Right ventricle myocardium inferior (tissue), 1 donor: ENCODE measurements around the gene CYP46A1. TPM values are rescaled to one million over a fixed set of nuclear protein-coding genes. Genes with fewer than 3 reads are reported as not detected.
"Not testable (repeated sequence)": the region's sequence is repeated elsewhere in the genome, so short reads cannot be mapped to it uniquely, and the experiment has no call there.

Experiments used
- ATAC-seq: fragments of 200-7000 bp; cut with Tn5 transposase; one replicate; pipeline ENCODE4 v1.9.1; 2020; ENCODE audit warnings: mild to moderate bottlenecking, moderate library complexity
- DNase-seq: peaks from one replicate; pipeline ENCODE4 v3.0.0; 2021; ENCODE audit errors: missing footprints
- intact Hi-C: fragments of 100-400 bp; cut with DNase I; formaldehyde crosslinking; loops from one replicate; pipeline ENCODE4 v1.11.0; 2022
- long read RNA-seq: library from polyadenylated mRNA; unstranded; transcript quantifications from one replicate; pipeline ENCODE4 v2.0.0, GENCODE V29; 2021
- total RNA-seq: library from RNA; stranded (reverse); fragmentation: NEBNext Ultra II Directional; extraction: Animal tissue kit (Norgen Biotek cat#: 25700); gene quantifications from one replicate; pipeline ENCODE4 v1.2.1, GENCODE V29; 2021
- donor health status: DM: no; HTN: yes; CAD: no; lungs with severe emphysema.

The CYP46A1 gene
- total RNA-seq: 2.2 TPM
- long read RNA-seq, partial matches to known transcripts: 0 of 2 reads
- long read RNA-seq, other reads (novel, unspliced or antisense): 2 of 2 reads

DNA sequence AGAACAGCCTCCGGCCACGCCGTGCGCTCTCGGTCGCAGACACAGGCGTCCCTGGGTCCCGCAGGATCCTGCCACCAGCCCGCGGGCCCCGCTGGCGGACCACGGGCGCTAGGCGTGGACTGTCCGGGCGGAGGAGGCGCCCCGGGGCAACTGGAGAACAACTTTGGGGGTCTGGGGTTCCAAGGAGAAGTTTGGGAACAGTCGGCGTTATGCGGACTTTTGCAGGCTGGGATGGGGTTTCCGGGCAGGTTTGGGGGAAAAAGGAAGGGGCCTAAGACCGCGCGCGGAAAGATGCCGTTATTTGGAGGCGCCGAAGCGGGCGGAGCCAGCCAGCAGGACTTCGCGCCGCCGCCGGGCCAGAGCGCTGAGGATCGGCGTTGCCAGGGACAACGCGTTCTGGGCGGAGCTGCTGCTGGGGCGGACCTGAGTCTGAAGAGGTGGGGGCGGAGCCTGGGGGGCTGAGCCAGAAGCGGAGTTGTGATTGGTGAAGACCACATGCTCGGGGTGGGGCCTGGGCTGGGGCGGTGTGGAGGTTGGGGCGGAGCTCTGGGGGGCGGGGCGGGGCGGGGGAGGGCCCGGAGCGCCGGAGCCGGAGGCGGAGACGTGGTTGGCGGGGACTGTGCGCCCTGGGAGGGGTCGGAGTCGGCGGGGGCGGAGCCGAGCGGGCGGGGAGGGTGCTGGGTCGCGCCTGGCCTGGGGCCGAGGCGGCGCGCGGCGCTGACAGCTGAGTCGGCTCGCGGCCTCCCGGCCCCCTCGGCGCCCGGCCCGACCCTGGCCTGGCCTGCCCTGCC is at the start of gene CYP46A1:
Gene CYP46A1 (plus strand): TSS at position 680 of the 791 bp plus-strand sequence. CDS start 120 bp downstream, outside the sequence.
- peak; percentile 99 for DNase-seq
- ATAC-seq: peak; percentile 98
- intact Hi-C loops: loop anchor here (2.0 kb wide), 1 partner anchor 201 kb away; no protein-coding TSS in a partner anchor

DNA sequence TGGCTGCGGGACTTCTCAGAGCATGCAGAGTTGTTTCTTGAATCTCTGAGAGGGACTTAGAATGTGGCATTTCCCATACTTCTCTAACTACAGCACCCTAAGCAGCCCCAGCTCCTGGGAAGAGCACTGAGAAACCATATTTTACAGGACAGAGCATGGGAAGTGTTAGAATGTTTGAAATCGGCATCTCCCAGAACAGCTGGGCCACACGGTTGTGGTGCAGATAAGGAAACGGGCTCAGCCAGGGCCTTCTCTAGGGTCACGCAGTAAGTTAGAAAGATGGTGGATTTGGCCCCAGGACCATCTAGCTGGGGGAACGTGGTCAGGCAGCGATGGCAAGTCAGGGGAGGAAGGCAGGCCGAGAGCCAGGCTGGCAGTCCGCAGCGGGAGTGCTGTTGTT is 49.7 kb upstream of the CYP46A1 start:
- DNase-seq (no peak), ATAC-seq (no peak)
- intact Hi-C loops: no loop called here

DNA sequence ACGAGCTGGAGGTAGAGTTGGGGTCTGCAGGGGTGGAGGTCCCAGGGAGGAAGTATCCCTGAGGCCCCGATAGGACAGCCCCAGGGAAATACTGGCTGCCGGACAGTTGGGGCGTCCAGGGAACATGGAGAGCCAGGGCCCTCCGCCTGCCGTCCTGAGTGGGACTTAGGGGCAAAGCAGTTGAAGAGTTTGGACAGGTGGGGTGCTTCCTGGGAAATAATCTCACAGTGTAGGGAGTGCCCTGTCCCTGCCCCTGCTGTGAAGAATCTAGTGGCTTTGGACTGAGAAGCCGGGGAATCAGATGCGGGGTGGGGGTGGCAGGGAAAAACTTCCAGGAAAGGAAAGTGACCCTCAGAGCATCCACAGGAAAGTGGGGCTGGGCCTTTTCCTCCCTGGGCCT is 49.0 kb upstream of the CYP46A1 start:
- intact Hi-C loops: no loop called here
- ATAC-seq: no peak
- no peak for DNase-seq

DNA sequence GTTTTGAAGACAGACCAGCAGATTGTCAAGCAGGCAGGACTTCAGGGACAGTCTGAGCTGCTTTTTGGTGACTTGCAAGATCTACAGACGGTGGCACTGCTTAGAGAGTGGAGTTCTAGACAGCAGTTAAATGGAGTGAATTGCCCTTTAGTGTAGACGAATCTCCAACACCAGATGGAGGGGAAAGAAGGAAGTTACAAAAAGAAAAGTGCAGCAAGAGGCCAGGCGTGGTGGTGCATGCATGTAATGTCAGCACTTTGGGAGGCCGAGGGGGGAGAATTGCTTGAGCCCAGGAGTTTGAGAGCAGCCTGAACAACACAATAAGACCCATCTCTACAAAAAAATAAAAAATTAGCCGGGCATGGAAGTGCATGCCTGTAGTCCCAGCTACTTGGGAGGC is 47.6 kb upstream of the CYP46A1 start:
- DNase-seq: no peak
- intact Hi-C loops: no loop called here
- ATAC-seq: no peak

DNA sequence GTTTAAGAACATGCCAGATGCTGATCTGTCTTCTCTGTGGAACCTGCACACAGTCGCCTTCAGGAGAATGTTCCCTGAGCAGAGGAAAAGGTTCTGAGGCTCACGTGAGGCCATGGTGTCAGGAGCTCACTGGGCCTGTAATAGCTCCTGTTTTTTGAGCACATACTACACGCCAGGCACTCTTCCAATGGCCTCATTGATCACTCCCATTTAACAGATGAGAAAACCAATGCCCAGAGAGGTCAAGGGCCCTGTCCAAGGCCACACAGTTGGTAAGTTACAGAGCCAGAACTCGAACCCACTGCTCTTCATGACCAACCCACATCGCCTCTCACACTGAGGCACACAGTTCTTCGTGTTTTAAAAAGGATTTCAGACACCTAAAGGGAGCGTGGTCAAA is 46.5 kb upstream of the CYP46A1 start:
- no peak for DNase-seq
- ATAC-seq: no peak
- intact Hi-C loops: no loop called here

DNA sequence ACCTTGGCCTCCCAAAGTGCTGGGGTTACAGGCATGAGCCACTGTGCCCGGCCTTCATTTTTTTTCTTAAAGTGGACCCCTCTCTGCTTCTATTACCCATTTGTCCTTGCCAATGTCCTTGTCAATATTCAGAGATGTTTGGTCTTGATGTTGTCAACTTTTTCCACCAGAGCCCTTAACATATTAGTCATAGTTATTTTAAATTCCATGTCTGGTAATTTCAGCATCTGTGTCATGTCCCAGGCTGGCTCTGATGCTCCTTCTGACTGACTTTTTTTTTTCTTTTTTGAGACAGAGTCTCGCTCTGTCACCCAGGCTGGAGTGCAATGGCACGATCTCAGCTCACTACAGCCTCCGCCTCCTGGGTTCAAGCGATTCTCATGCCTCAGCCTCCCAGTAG is 41.3 kb upstream of the CYP46A1 start:
- intact Hi-C loops, DNase-seq, ATAC-seq: not testable (repeated sequence)

DNA sequence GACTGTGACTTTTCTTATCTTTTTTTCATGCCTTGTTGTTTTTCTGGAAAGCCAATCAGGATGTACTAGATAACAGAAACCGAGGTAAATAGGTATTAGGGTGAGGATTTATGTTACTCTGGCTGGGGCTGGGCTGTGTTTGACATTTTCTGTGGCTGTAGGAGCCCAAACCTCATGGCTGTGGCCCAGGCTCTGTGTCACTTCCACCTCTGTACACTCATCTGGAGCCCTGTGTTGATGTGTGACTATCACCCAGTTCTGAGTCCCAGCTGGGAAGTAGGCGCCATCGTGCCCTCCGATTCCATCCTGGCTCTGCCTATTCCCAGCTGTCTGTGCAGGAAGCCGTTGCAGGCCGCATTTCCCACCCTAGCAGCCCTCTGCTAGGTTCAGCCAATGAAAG is 40.8 kb upstream of the CYP46A1 start:
- no peak for DNase-seq
- intact Hi-C loops: no loop called here
- ATAC-seq: no peak

DNA sequence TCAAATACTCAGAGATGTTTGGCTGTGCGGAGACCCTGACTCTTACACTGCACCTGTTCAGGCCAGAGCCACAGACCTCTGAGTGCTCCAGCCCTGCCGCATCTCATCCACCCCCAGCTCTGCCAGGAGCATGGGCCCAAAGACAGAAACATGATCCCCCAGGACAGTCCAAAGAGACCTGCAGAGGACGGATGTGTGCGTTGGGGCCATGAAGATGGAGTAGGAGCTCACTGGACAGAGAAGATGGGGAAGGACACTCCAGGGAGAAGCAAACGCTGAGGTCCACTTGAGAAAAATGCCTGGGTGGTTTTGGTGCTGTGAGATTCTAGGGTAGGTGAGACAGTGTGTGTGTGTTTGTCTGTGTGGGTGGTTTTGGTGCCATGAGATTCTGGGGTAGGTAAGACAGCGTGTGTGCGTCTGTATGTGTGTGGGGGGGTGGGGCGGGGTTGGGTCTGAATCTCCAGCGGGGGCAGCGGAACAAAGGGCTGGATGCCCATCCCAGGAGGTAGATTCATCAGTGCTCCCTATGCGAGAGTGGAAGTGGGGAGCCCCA is 40.0 kb upstream of the CYP46A1 start:
- ATAC-seq (no peak), DNase-seq (no peak)
- intact Hi-C loops: no loop called here

DNA sequence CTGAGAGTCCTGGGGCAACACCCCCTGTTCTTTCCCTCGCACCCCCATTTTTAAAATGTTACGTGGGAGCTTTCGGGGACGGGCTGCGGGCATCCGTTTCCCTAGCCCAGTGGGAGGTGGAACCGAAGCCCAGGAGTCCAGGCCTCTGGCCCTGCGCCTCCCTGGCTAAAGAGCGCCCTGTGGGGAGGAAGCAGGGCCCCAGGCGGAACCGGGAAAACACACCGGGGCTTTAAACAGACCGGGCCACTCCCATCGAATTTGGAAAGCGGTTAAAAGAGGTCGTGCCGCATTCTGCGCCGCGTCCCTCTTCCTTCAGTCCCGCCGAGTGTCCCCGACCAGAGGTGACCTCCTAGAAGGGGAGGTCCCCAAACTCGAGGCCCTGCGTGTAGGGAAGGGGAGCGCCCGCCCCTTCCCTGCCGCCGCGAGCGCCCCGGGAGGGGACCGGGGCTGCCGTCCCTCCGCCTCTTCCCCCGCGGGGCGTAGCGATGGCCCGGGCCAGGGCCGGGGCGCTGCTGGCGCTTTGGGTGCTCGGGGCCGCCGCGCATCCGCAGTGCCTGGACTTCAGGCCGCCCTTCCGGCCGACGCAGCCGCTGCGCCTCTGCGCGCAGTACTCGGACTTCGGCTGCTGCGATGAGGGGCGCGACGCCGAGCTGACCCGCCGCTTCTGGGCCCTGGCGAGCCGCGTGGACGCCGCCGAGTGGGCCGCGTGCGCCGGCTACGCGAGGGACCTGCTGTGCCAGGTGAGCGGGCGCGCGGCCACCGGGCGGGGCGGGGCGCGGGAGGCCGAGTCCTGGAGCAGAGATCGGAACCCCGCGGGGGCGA is 39.2 kb upstream of the CYP46A1 start, which contains the start of gene HHIPL1:
Gene HHIPL1 (plus strand): TSS at position 407 of the 822 bp plus-strand sequence. CDS start 79 bp downstream, at position 486.
- intact Hi-C loops: no loop called here
- ATAC-seq: peak; percentile 65
- DNase-seq: peak; percentile 65

DNA sequence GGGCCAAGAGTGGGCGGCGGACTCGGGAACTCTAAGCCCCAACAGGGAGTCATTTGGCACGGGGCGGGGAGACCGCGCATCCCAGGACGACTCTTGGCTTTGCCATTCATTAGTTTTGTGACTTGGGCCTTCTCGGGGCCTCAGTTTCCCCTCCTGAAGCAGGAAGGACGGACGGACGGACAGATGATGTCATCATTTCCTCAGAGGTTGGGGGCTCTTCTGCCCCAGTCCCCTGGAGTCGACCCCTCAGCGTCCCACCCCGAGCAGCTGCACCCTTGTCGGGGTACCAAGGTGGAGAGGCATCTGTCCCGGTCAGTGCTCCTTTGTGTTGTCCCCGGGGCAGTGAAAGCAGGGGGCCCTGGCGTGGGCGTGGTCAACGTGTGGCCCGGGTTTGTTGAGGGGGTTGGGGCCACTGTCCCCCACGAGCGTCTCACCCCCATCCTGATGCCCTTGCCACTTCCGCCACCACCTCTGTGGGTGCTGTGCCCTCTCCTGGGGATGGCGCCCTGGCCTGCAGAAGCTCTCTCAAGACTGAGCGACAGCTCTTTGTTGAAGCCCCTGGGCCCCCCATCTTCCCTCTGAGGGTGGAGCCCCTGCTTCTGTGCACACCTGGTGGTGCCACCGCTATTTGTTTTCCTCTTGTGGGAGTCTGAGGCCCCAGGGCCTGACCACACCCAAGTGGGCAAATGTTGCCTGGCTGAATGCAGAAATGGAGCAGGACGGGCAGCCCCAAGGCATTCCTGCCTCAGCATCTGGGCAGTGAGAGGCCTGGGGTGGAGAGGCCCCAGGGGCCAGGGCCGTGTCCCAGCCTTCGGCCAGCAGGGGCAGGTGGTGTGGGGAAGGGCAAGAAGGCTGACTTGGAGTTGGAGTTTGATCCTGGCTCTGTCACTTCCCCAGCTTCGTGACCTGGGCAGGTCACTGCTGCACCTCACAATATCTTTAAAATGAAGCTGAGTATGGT is 38.3 kb upstream of the CYP46A1 start:
- peak; percentile 48 for DNase-seq
- ATAC-seq: no peak
- intact Hi-C loops: no loop called here

DNA sequence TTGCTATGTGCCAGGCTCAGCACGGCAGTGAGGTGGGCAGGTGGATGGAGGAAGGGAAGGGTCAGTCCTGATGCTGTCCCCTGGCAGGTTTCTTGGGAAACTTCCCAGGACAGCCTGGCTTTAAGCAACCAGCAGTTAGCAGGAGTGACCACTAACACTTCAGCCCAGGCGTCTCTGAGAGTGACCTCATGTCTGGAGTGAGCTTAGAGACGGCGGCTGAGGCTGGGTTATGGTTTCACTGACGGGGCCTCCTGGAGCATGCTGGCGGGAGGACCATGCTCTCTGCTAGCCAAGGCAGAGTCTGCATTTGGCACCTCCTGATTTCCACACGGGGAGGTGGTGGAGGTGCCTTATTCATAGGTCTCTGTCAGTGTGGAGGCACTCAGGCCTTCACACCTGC is 36.7 kb upstream of the CYP46A1 start:
- ATAC-seq (no peak), DNase-seq (peak; percentile 63)
- intact Hi-C loops: no loop called here

DNA sequence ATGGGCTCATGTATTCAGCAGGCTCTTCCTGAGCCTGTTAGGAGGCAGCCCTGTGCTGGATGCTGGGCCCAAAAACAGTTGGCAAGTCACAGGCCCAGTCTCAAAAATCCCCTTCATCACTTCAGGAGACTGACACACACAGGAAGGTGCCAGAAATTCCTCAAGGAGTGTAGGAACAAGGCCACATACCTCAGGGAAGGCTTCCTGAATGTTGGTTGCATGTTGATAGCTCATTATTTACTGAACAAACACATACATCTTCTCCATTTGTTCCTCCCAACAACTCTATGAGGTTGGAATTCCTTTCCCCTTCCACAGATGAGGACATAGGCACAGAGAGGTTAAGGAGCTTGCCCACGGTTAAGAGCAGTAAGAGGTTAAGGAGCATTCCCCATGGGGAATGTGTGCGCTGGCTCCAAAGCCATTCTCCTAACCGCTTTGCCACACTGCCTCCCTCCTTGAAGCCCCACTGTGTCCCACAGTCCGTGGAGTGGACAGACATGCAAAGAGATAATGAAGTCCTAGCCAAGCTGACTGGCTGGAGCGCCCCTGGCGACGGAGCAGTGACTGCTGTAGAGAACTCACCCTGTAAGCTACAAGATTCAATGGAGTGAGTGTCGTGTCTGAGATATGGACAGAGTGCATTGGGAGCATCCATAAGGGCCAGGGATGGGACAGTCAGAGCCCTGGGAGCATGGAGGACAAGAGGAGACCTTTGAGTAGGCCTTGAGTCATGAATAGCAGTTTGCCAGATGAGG is 35.9 kb upstream of the CYP46A1 start:
- DNase-seq: peak; percentile 46
- ATAC-seq: no peak
- intact Hi-C loops: no loop called here

DNA sequence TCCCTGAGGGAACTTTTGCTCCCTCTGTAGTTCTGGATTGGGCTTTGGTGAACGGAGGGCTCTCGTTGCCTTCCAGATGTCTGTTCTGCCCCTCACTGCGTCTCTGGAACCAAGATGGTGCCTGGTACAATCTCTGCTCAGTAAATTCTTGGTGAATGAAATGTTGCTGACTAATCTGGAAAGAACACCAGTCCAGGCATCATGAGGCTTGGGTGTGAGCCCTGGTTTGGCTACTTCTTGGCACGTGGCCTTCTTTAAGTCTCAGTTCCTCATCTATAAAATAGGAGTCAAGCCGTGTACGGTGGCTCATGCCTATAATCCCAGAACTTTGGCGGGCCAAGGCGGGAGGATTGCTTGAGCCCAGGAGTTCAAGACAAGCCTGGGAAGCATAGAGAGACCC is 34.9 kb upstream of the CYP46A1 start:
- intact Hi-C loops: no loop called here
- DNase-seq: peak; percentile 45
- no peak for ATAC-seq

DNA sequence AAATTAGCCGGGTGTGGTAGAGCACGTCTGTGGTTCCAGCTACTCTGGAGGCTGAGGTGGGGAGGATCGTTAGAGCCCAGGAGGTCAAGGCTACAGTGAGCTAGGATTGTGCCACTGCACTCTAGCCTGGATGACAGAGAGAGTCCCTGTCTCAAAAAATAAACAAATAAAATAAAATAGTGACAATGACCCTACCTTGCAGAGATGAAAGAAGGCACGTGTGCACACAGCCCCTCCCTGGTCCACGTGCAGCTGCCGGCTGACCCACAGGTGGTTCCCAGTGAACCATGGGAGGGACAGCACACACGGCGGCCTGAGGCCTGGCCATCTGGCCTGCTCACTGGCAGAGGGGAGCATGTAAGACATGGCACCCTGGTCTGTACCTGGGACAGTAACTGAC is 34.5 kb upstream of the CYP46A1 start:
- ATAC-seq (no peak), DNase-seq (no peak)
- intact Hi-C loops: no loop called here

DNA sequence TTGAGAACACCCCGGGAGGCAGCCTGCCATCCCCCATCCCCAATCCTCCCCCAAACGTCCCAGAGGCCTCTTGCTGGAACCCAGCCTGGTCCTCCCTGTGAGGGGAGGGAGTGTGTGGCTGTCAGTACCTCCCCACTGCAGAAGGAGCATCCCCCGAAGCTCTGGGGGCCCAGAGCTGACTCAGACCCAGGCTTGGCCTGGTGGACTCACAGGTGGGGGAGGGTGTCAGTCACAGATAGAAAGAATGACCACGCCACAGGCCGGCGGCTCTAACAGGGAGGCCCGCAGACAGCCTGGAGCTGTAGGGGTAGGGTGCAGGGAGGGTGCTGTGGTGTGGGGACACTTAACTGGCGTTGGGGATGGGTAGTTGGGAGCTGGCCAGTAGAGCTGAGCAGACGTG is 33.9 kb upstream of the CYP46A1 start:
- DNase-seq: peak; percentile 60
- no peak for ATAC-seq
- intact Hi-C loops: no loop called here

DNA sequence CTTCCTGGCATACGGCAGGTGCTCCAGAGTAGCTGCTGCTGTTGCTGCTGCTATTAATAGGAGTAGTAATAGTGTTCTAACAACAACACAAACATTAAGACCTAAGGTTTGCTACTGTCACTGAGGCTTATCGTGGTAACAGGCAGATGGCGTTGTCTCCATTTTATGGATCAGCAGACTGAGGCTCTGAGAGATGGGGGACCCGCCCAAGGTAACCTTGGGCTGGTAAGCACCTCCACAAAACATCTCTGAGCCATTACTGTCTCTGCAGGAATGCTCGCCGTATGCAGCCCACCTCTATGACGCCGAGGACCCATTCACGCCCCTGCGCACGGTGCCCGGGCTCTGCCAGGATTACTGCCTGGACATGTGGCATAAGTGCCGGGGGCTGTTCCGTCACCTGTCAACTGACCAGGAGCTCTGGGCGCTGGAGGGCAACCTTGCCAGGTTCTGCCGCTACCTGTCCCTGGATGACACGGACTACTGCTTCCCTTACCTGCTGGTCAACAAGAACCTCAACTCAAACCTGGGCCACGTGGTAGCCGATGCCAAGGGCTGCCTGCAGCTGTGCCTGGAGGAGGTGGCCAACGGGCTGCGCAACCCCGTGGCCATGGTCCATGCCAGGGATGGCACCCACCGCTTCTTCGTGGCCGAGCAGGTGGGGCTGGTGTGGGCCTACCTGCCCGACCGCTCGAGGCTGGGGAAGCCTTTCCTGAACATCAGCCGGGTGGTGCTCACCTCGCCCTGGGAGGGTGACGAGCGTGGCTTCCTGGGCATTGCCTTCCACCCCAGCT is 31.9 kb upstream of the CYP46A1 start:
- no peak for ATAC-seq
- intact Hi-C loops: no loop called here
- DNase-seq: peak; percentile 27
